LNCAP (cell line): ENCODE measurements around the gene RFC5.

ENCODE experiments used
- CTCF ChIP-seq: fragments of 450-650 bp; IDR thresholded peaks from 2 replicates; pipeline ENCODE4 v1.5.1; 2017; ENCODE audit warnings: mild to moderate bottlenecking

The RFC5 gene

GRCh38 chr12:118016424-118017264, at the start of gene RFC5:
Gene RFC5, plus strand, starts transcription at chr12:118016703. Its CDS starts 125 bp downstream, at chr12:118016828.
- no peak for TF ChIP-seq CTCF

- TF ChIP-seq CTCF: no peak
Measured at GRCh38 chr12:117967043-117967442, 49.5 kb upstream of the RFC5 start.

- TF ChIP-seq CTCF: no peak
Measured at GRCh38 chr12:117967512-117967911, 49.0 kb upstream of the RFC5 start.

- no peak for TF ChIP-seq CTCF
Measured at GRCh38 chr12:117968151-117968789, 48.2 kb upstream of the RFC5 start.

GRCh38 chr12:117968826-117969659, 47.5 kb upstream of the RFC5 start, which contains the start of gene KSR2:
Gene KSR2, minus strand, starts transcription at chr12:117968990. Its CDS starts 735 bp downstream, at chr12:117968255.
- no peak for TF ChIP-seq CTCF

GRCh38 chr12:117970334-117970733, 46.2 kb upstream of the RFC5 start:
- TF ChIP-seq CTCF: no peak

- TF ChIP-seq CTCF: no peak
Measured at GRCh38 chr12:117972301-117972700, 44.2 kb upstream of the RFC5 start.
